SJSA1 (cell line): ENCODE results near the gene UBQLN4. TPM values are rescaled to one million over a fixed set of nuclear protein-coding genes. Genes with fewer than 3 reads are reported as not detected.
A peak's percentile ranks its signal among the peaks of the same experiment; 100 is the strongest.

Experiments
- DNase-seq, 2 experiments: peaks; one replicate each; pipeline ENCODE4 v3.0.0-alpha.2; 2015 to 2020; ENCODE audit warnings: low spot score in 2 of 2, low read depth in 1 of 2
- H3K27ac ChIP-seq: fragments of 250-450 bp; sonication (Bioruptor Pico); 2 replicates; pipeline ENCODE4 v1.5.1; 2020; ENCODE audit warnings: mild to moderate bottlenecking, moderate library complexity
- H3K27me3 ChIP-seq: fragments of 250-450 bp; sonication (Bioruptor Pico); replicated peaks from 2 replicates; pipeline ENCODE4 v1.5.1; 2020; ENCODE audit warnings: mild to moderate bottlenecking, moderate library complexity
- H3K36me3 ChIP-seq: fragments of 250-450 bp; sonication (Bioruptor Pico); 2 replicates; pipeline ENCODE4 v1.5.1; 2020; ENCODE audit warnings: mild to moderate bottlenecking
- H3K4me1 ChIP-seq: fragments of 250-450 bp; sonication (Bioruptor Pico); replicated peaks from 2 replicates; pipeline ENCODE4 v1.6.1; 2021; ENCODE audit warnings: mild to moderate bottlenecking
- H3K4me3 ChIP-seq: fragments of 250-450 bp; sonication (Bioruptor Pico); 2 replicates; pipeline ENCODE4 v1.5.1; 2020; ENCODE audit warnings: mild to moderate bottlenecking
- H3K9me3 ChIP-seq: fragments of 250-450 bp; sonication (Bioruptor Pico); replicated peaks from 2 replicates; pipeline ENCODE4 v1.5.1; 2020; ENCODE audit warnings: mild to moderate bottlenecking
- total RNA-seq: library from RNA; depleted of rRNA; stranded (reverse); fragments of >200 nt; shearing (Covaris generic); gene quantifications from 2 replicates; pipeline ENCODE4 v1.2.3, GENCODE V29; 2014

The UBQLN4 gene
- total RNA-seq, 1 experiment from 2014 or later, result 18.2 TPM

DNA sequence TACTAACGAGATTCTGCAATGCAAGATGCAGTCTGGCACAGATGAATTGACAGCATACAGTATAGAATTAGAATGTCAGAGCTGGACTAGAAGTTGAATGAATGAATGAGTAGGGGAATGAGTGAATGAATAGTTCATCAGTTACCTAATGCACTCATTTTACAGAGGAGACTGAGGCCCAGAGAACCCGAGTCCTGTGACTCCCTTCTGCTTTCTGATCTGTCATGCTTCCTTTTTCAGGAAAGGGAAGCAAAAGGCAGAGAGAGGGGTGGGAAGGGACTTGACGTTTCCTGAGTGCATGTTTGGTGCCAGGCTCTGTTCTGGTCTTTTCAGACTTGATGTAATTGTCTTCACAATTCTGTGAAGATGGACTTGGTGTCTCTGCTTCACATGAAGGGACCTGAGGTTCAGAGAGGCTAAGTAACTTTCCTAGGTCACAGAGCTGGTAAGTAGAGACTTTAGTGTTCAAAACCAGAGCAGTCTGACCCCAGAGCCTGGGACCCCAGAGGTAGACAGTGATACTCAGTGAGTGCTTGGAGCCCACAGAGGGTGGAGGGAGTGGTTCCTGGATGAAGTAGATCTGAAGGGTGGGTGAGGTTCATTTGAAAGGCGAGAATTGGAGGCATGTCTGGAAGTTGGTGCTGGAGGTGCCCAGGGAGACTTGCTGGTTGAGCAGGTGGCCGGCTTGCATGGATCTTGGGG is 36.7 kb upstream of the UBQLN4 start:
- no peaks in the 10 kb centered on the region for H3K27me3 ChIP-seq
- no peak for DNase-seq
- no peak overlapping the region for H3K4me3 ChIP-seq
- peaks cover 9% of the 10 kb centered on the region for H3K4me1 ChIP-seq
- H3K9me3 ChIP-seq, result no peaks in the 10 kb centered on the region
- H3K27ac ChIP-seq, result no peak overlapping the region
- H3K36me3 ChIP-seq, result no peaks in the 10 kb centered on the region

DNA sequence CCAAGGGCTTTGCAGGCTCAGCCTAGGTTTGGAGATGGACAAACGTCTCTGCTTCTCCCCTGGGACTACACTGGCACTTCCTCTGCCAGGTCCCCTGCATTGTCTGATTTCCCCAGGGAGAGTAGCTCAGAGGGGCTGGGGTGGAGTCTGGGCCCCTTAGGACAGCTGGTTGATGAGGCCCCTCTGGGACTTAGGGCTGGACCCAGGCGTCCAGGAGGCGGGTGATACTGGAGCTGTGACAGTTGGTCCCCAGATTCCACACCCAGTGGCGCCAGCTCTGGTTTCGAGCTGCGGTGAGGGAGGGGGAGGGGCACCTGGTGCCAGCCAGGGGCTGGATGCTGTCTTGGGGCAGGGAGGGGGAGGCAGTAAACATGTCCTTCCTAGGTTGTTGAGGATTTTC is 36.1 kb upstream of the UBQLN4 start:
- Histone ChIP-seq H3K4me3 (no peak overlapping the region), H3K9me3 (no peaks in the 10 kb centered on the region), H3K4me1 (peaks cover 9% of the 10 kb centered on the region), H3K36me3 (no peaks in the 10 kb centered on the region), H3K27ac (no peak overlapping the region), H3K27me3 (no peaks in the 10 kb centered on the region)
- DNase-seq, result no peak

DNA sequence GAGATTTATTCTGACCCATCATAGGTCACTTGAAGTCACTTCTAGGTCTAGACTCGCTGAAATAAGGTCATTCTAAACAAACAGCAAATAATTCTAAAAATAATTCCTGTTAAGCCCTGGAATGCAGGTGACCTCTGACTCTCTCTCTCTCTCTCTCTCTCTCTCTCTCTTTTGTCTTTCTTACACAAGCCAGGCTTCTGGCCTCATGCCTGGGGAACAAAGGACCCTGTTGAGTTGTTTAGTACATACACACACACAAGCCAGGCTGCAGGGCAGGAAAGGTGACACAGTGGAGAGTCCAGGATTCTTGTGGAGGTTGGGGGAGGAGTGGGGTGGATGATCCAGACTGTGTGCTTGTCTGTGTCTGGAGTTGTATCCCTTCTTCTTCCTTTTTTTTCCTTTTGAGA is 32.7 kb upstream of the UBQLN4 start:
- peak; percentile 53 to 69 for DNase-seq
- no peak overlapping the region for H3K4me3 ChIP-seq
- no peak overlapping the region for H3K27ac ChIP-seq
- no peaks in the 10 kb centered on the region for H3K27me3 ChIP-seq
- H3K4me1 ChIP-seq, result peaks cover 15% of the 10 kb centered on the region
- no peaks in the 10 kb centered on the region for H3K9me3 ChIP-seq
- no peaks in the 10 kb centered on the region for H3K36me3 ChIP-seq

DNA sequence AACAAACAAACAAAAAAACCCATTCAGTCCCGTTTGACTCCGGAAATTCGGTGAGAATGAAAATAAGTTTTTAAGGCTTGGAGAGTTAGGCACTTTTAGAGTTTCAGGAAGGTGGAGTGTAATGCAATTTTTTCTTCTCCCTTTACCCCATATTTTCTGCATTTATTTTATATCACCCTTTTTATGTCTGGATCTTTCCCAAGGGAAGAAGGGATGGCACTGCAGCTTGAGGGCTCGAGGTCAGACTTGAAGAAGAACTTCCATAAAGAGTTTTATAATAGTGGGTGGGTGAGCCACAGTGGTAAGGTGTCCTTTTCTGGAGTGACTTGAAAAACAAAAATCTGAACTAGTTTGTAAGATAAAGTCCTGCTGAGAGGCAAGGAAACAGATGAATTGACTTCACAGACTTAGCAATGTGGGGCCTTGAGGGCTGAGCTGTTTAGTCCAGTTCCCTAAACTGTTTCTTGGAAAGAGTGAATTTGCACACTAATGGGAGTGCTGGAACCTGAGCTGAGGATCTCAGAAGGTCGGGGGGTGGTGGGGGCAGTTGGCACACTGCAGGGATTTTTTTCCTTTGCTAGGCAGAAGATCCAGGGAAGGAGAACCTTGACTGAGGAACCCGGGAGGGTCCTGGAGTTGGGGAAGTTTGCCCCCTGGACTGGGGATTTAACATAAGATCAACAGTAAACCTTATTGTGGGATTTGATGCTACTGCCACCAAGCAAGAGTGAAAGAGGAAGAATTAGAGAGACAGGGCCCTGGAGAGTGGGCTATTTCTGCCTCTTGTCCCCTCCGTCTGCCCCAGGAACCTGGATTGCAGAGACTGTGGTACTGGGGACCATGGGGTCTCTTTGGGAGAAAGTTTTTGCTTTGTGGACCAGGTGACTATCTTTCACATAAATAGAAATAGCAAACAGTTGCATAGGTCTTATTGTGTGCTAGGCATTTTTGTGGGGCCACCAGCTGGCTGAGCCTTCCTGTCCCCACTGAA is 30.5 kb upstream of the UBQLN4 start:
- Histone ChIP-seq H3K9me3 (no peaks in the 10 kb centered on the region), H3K27me3 (no peaks in the 10 kb centered on the region), H3K4me3 (no peak overlapping the region), H3K4me1 (peaks cover 24% of the 10 kb centered on the region), H3K36me3 (no peaks in the 10 kb centered on the region), H3K27ac (no peak overlapping the region)
- no peak for DNase-seq

- H3K36me3 ChIP-seq, result no peaks in the 10 kb centered on the region
- peak; percentile 65 to 79 for DNase-seq
- H3K27ac ChIP-seq, result no peak within 1 kb of the TSS
- H3K4me1 ChIP-seq, result peaks cover 24% of the 10 kb centered on the region
- H3K9me3 ChIP-seq, result no peaks in the 10 kb centered on the region
- H3K4me3 ChIP-seq, result peak within 1 kb of the TSS; percentile 65
- no peaks in the 10 kb centered on the region for H3K27me3 ChIP-seq
These were observed 28.9 kb upstream of the UBQLN4 start, which contains the start of gene MEX3A for GRCh38 chr1:156082309-156083091. MEX3A (minus strand) TSS chr1:156082465; CDS start chr1:156081998, 467 bp downstream.

- Histone ChIP-seq H3K9me3 (no peaks in the 10 kb centered on the region), H3K27ac (no peak overlapping the region), H3K27me3 (no peaks in the 10 kb centered on the region), H3K4me3 (peak overlapping the region; percentile 65), H3K4me1 (peaks cover 24% of the 10 kb centered on the region), H3K36me3 (peaks cover 5% of the 10 kb centered on the region)
- no peak for DNase-seq
These were observed 28.3 kb upstream of the UBQLN4 start for GRCh38 chr1:156081917-156082308.

DNA sequence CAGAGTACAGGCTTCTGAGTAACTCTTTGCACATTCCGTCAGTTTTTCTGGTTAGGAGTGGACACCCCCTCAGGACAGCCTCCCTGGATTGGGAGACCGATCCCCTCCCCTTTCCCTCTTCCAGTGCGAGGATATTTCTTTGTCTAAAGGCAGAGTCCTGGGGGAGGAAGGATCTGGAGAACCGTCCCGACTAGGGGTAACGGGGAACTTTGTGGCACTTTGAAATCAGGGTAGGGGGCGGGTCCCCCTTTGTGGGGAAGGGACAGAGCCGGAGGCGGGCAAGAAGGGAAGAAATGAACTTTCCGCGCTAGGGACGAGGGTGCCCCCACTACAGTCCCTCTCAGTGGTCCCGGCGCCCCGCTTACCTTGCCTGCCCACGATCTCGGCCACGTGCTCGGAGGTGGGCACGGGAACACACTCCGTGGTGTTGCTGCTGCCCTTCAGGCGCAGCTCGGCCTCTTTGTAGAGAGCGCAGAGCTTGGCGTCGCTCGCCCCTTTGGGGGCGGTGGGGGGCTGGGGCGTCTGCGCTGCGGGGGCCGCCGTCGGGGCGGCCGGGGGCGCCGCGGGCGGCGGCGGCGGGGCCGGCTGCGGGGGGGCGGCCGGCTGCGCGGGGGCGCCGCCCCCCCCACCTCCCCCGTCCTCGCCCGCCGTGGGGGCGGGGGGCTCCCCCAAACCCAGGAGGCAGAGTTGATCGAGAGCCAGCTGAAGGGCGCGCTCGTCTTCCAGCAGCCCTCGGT is 27.8 kb upstream of the UBQLN4 start:
- Histone ChIP-seq H3K4me3 (peak overlapping the region; percentile 65), H3K27ac (no peak overlapping the region), H3K36me3 (peaks cover 8% of the 10 kb centered on the region), H3K9me3 (no peaks in the 10 kb centered on the region), H3K27me3 (no peaks in the 10 kb centered on the region), H3K4me1 (peaks cover 19% of the 10 kb centered on the region)
- no peak for DNase-seq

GRCh38 chr1:156080863-156081179 is 27.2 kb upstream of the UBQLN4 start:
- no peak overlapping the region for H3K27ac ChIP-seq
- no peaks in the 10 kb centered on the region for H3K27me3 ChIP-seq
- H3K4me1 ChIP-seq, result peaks cover 15% of the 10 kb centered on the region
- DNase-seq, result no peak
- peak overlapping the region; percentile 65 for H3K4me3 ChIP-seq
- H3K36me3 ChIP-seq, result peaks cover 8% of the 10 kb centered on the region
- H3K9me3 ChIP-seq, result no peaks in the 10 kb centered on the region

- Histone ChIP-seq H3K36me3 (peaks cover 8% of the 10 kb centered on the region), H3K27ac (no peak overlapping the region), H3K9me3 (no peaks in the 10 kb centered on the region), H3K4me1 (peaks cover 15% of the 10 kb centered on the region), H3K27me3 (no peaks in the 10 kb centered on the region), H3K4me3 (no peak overlapping the region)
- DNase-seq, result no peak
These were observed 26.8 kb upstream of the UBQLN4 start for GRCh38 chr1:156080241-156080862.

DNA sequence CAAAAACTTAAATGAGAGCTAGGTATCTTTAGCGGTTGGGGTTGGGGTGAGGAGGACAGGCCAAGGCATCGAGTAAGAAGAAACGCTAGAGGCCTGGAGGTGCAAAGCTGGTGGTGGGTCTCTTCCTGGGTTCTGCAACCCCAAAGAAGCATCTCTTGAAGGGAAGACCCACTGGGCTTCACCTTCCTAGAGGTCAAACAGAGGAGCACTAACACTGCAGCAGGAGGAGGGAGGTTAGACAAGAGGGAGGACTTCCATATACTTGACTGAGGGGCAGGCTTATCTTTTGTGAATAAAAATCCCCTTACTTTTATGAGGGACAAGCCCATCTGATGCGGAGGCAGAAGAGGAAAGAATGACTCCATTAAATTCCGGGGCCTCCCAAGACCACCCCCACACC is 26.2 kb upstream of the UBQLN4 start:
- Histone ChIP-seq H3K36me3 (peaks cover 8% of the 10 kb centered on the region), H3K27ac (no peak overlapping the region), H3K4me3 (no peak overlapping the region), H3K27me3 (no peaks in the 10 kb centered on the region), H3K9me3 (no peaks in the 10 kb centered on the region), H3K4me1 (peaks cover 15% of the 10 kb centered on the region)
- DNase-seq, result no peak

DNA sequence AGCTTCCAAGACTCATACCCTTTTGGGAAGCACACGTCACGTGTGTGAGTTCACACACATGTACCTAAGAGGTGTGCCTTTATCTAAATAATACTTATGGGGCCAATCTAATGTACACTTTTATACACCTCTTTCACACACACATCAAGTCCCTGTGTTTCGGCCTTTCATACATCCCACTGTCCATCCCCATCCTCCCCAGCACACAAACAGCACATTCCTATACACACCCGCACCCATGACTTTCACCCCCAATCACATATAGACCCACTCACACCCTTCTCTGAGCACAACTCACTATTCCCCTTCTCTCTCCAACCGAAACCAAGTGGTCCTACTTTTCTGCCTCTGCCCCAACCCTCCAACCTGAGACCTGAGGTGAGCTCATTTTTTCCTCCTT is 25.1 kb upstream of the UBQLN4 start:
- H3K27me3 ChIP-seq, result no peaks in the 10 kb centered on the region
- H3K9me3 ChIP-seq, result no peaks in the 10 kb centered on the region
- peaks cover 15% of the 10 kb centered on the region for H3K4me1 ChIP-seq
- DNase-seq, result no peak
- H3K36me3 ChIP-seq, result peaks cover 8% of the 10 kb centered on the region
- no peak overlapping the region for H3K27ac ChIP-seq
- H3K4me3 ChIP-seq, result no peak overlapping the region

DNA sequence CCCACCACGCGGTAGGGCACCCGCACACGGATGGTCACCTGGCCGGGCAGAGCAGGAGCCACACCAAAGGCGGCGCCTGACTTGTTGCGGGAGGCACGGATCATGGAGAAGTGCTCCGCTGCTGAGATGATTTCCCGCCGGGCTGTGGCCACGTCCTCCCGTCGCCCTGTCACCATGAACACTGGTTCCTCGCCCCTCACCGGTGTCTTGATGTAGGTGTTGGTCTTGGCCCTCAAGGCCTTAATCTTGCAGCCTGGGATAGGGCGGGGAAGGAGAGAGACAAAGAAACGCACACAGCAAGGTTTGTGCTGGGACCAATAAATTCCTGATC is 23.8 kb upstream of the UBQLN4 start:
- peaks cover 11% of the 10 kb centered on the region for H3K4me1 ChIP-seq
- no peaks in the 10 kb centered on the region for H3K9me3 ChIP-seq
- no peak overlapping the region for H3K27ac ChIP-seq
- no peaks in the 10 kb centered on the region for H3K27me3 ChIP-seq
- peaks cover 8% of the 10 kb centered on the region for H3K36me3 ChIP-seq
- no peak for DNase-seq
- no peak overlapping the region for H3K4me3 ChIP-seq
